Activated CD4-positive, alpha-beta T cell treated with anti-CD3 and anti-CD28 coated beads for 1 hour (primary cell): Measurements from ENCODE around the gene DNPEP.
A peak's percentile ranks its signal among the peaks of the same experiment; 100 is the strongest.

Source experiments
- DNase-seq: peaks from one replicate; pipeline ENCODE4 v3.0.0-alpha.2; 2020

The DNPEP gene

GRCh38 chr2:219387306-219388120 is at the start of gene DNPEP:
DNPEP (minus strand) TSS chr2:219387912; CDS start chr2:219387794, 118 bp downstream.
- DNase-seq: peak; percentile 96

GRCh38 chr2:219437141-219437540 is 49.4 kb upstream of the DNPEP start:
- DNase-seq: no peak

- no peak for DNase-seq
Measured at GRCh38 chr2:219436491-219436890, 48.8 kb upstream of the DNPEP start.

GRCh38 chr2:219435701-219436100 is 48.0 kb upstream of the DNPEP start:
- no peak for DNase-seq

GRCh38 chr2:219434718-219435525 is 47.2 kb upstream of the DNPEP start, which contains the start of gene SPEG:
SPEG (plus strand) TSS chr2:219434843; CDS start chr2:219434978, 135 bp downstream.
- DNase-seq: no peak

GRCh38 chr2:219434468-219434717 is 46.7 kb upstream of the DNPEP start:
- DNase-seq: no peak

GRCh38 chr2:219433666-219434467 is 46.2 kb upstream of the DNPEP start:
- no peak for DNase-seq

- DNase-seq: no peak
Measured at GRCh38 chr2:219430633-219431615, 43.2 kb upstream of the DNPEP start.

- DNase-seq: no peak
Measured at GRCh38 chr2:219429958-219430606, 42.4 kb upstream of the DNPEP start.

GRCh38 chr2:219428469-219428868 is 40.8 kb upstream of the DNPEP start:
- DNase-seq: no peak

- no peak for DNase-seq
Measured at GRCh38 chr2:219426534-219427136, 38.9 kb upstream of the DNPEP start.

- DNase-seq: no peak
Measured at GRCh38 chr2:219426068-219426443, 38.3 kb upstream of the DNPEP start.

- DNase-seq: no peak
Measured at GRCh38 chr2:219425238-219426067, 37.7 kb upstream of the DNPEP start.

- DNase-seq: no peak
Measured at GRCh38 chr2:219423652-219424377, 36.1 kb upstream of the DNPEP start.

- no peak for DNase-seq
Measured at GRCh38 chr2:219422952-219423534, 35.3 kb upstream of the DNPEP start.

GRCh38 chr2:219421323-219421722 is 33.6 kb upstream of the DNPEP start:
- DNase-seq: no peak

- DNase-seq: no peak
Measured at GRCh38 chr2:219420687-219421086, 33.0 kb upstream of the DNPEP start.

GRCh38 chr2:219419331-219420197 is 31.9 kb upstream of the DNPEP start:
- no peak for DNase-seq
